OCI-LY7 (cell line): ENCODE measurements around the gene UGT2A2.

Experiments used
- EZH2phosphoT487 ChIP-seq: fragments of 200-600 bp; sonication (generic); IDR thresholded peaks from 2 replicates; pipeline ENCODE4 v1.6.1; 2018; ENCODE audit warnings: low read depth, borderline replicate concordance, mild to moderate bottlenecking, mixed run types, antibody characterized with exemption, low read length, moderate library complexity, mixed read lengths
- TF ChIP-seq, protein P1 (sequence below): fragments of 200-600 bp; sonication (generic); conservative IDR thresholded peaks from 2 replicates; pipeline ENCODE4 v1.5.1; 2014; ENCODE audit warnings: mild to moderate bottlenecking, antibody characterized with exemption, low read length, moderate library complexity, mixed read lengths

DNA sequence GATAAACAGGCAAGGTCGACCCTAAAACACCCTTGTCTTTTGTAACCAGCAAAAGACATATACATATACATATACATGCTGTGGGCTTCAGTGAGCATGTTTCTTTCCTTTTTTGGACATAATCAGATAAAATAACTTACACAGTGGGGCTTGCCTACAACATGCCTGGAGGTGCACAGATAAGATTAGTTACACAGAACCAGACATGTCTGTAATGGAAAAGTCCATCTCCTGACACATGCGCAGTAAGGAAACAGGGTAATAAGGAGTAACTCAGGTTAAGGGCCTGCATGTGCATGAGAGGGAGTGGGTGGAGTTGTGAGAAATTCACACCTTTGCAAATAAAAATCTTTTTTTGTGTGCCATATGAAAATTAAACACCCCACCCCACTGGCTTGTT lies 10.2 kb upstream of the UGT2A2 start:
- TF ChIP-seq, protein P1, sequence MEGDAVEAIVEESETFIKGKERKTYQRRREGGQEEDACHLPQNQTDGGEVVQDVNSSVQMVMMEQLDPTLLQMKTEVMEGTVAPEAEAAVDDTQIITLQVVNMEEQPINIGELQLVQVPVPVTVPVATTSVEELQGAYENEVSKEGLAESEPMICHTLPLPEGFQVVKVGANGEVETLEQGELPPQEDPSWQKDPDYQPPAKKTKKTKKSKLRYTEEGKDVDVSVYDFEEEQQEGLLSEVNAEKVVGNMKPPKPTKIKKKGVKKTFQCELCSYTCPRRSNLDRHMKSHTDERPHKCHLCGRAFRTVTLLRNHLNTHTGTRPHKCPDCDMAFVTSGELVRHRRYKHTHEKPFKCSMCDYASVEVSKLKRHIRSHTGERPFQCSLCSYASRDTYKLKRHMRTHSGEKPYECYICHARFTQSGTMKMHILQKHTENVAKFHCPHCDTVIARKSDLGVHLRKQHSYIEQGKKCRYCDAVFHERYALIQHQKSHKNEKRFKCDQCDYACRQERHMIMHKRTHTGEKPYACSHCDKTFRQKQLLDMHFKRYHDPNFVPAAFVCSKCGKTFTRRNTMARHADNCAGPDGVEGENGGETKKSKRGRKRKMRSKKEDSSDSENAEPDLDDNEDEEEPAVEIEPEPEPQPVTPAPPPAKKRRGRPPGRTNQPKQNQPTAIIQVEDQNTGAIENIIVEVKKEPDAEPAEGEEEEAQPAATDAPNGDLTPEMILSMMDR: no peak
- no peak for TF ChIP-seq EZH2phosphoT487
